Inflammatory macrophage treated with lipopolysaccharide for 1 hour (primary cell): ENCODE measurements around the gene NXPH4.
A peak's percentile ranks its signal among the peaks of the same experiment; 100 is the strongest.

Source experiments
- DNase-seq, 2 donors: peaks; one replicate each; pipeline ENCODE4 v3.0.0-alpha.2; 2020 to 2022

NXPH4 gene

GRCh38 chr12:57204454-57204853 is 12.1 kb upstream of the NXPH4 start:
- DNase-seq = no peak

- DNase-seq = no peak
These were observed 11.4 kb upstream of the NXPH4 start for GRCh38 chr12:57205186-57205585.

- DNase-seq = no peak
These were observed 10.7 kb upstream of the NXPH4 start for GRCh38 chr12:57205931-57206330.

DNA sequence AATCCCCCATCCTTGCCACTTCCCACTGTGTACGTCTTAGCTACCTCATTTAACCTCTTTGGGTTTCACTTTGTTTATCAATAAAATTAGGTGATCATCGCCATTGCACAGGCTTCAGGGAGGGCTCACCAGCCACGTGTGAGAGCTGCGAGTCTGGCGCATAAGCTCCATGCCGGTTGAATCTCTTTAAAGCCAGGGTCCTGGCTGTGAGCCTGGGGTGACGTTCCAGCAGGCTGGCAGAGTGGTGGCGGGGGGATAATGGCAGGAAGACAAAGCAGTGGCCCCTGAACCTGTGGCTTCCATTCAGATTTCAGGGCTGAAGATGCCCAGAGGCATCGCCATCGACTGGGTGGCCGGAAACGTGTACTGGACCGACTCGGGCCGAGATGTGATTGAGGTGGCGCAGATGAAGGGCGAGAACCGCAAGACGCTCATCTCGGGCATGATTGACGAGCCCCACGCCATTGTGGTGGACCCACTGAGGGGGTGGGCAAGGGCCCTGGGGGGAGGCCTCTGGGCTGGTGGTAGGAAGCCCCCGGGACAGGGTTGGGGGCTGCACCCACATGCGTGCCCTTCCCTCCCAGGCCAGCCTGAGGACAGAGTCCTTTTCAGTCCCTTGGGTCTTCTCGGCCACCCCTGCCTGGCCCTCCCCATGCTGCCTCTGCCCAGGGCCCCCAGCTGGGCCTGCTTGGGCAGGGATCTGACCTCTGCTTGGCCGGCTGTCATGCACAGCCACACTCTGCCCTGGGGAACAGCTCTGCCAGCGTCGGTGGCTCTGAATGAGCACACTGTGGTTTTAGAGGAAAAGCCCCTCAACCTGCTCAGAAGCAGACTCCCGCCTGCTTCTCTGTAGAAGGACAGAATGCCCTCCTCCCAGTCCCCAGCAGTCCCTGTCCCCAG is 8.6 kb upstream of the NXPH4 start:
- no peak for DNase-seq

- no peak for DNase-seq
These were observed 7.8 kb upstream of the NXPH4 start for GRCh38 chr12:57208631-57209282.

GRCh38 chr12:57209916-57210315 is 6.7 kb upstream of the NXPH4 start:
- DNase-seq = no peak

DNA sequence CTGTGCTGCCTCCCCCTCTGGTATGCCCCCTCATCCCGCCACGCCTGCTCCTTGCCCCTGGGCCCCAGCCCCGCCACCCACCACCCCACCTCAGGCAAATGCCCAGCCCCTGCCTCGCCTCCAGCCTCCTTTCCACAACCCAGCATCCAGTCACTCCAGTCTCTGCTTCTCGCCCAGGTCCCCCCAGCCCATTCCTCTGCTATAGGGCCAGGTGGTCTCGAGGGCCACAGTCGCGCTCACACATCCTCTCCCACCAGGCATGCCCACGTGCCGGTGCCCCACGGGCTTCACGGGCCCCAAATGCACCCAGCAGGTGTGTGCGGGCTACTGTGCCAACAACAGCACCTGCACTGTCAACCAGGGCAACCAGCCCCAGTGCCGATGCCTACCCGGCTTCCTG is 6.1 kb upstream of the NXPH4 start:
- DNase-seq = no peak

- no peak for DNase-seq
These were observed 5.5 kb upstream of the NXPH4 start for GRCh38 chr12:57210926-57211692.

DNA sequence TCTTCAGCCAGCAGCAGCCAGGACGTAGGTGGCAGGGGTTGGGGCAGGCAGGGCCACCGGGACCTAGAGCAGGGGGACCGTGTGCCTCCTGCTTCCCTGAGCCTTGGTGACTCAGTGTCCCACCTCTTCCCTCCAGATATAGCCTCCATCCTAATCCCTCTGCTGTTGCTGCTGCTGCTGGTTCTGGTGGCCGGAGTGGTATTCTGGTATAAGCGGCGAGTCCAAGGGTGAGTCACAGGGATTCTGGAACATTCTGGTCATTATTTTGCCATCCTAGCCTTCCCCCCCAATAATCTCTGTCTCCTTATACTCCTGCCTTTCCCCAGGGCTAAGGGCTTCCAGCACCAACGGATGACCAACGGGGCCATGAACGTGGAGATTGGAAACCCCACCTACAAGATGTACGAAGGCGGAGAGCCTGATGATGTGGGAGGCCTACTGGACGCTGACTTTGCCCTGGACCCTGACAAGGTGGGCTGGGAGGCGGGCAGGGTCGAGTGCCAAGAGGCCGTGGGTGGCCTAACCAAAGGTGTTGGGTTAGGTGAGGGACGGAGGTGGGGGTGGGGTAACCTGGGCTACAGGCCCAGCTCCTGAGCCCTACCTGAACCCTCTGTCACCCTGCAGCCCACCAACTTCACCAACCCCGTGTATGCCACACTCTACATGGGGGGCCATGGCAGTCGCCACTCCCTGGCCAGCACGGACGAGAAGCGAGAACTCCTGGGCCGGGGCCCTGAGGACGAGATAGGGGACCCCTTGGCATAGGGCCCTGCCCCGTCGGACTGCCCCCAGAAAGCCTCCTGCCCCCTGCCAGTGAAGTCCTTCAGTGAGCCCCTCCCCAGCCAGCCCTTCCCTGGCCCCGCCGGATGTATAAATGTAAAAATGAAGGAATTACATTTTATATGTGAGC is 4.5 kb upstream of the NXPH4 start:
- no peak for DNase-seq

GRCh38 chr12:57212701-57213057 is 3.9 kb upstream of the NXPH4 start:
- no peak for DNase-seq

DNA sequence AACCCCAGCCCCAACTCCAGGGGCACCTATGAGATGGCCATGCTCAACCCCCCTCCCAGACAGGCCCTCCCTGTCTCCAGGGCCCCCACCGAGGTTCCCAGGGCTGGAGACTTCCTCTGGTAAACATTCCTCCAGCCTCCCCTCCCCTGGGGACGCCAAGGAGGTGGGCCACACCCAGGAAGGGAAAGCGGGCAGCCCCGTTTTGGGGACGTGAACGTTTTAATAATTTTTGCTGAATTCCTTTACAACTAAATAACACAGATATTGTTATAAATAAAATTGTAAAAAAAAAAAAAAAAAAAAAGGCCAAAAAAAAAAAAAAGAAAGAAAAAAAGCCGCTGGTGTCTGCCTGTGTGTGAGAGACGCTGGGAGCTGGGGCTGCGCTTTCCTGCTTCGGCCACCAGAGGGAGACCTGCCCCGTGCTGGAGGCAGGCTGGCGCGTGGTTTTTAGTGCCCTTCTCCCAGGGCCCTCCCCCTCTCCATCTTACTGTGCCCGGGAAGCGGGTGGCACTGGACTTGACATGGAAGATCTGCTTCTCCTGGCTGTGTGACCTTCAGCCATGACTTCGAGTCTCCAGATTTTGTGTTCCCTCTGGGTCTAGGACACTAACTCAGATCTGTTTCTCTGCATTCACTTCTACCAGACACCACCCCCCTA is 3.4 kb upstream of the NXPH4 start:
- peak; percentile 58 to 94 for DNase-seq

- no peak for DNase-seq
These were observed 2.7 kb upstream of the NXPH4 start for GRCh38 chr12:57213763-57214397.

GRCh38 chr12:57214398-57214781 is 2.2 kb upstream of the NXPH4 start:
- DNase-seq = peak in 1 of 2 donors; percentile 58

DNA sequence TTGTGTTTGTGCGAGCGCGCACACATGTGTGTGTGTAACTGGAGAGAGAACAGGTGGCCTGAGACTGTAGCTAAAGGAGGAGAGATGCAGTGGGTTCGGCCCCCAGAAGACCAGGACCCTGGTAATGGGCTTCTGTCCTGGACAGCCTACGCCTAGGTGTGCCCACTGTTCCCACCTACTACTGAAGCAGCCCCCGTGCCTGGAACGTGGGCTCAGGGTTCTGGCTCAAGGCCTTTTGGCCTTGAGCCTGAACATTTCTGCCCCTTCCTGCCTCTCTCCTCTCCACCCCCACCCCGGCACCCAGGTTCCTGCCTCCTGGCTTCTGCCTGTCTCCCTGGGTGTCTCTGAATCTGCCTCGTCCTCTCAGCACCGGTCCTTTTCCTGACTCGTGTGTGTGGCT is 1.5 kb upstream of the NXPH4 start:
- DNase-seq = no peak

- DNase-seq = no peak
These were observed 953 bp upstream of the NXPH4 start for GRCh38 chr12:57215668-57216013.

DNA sequence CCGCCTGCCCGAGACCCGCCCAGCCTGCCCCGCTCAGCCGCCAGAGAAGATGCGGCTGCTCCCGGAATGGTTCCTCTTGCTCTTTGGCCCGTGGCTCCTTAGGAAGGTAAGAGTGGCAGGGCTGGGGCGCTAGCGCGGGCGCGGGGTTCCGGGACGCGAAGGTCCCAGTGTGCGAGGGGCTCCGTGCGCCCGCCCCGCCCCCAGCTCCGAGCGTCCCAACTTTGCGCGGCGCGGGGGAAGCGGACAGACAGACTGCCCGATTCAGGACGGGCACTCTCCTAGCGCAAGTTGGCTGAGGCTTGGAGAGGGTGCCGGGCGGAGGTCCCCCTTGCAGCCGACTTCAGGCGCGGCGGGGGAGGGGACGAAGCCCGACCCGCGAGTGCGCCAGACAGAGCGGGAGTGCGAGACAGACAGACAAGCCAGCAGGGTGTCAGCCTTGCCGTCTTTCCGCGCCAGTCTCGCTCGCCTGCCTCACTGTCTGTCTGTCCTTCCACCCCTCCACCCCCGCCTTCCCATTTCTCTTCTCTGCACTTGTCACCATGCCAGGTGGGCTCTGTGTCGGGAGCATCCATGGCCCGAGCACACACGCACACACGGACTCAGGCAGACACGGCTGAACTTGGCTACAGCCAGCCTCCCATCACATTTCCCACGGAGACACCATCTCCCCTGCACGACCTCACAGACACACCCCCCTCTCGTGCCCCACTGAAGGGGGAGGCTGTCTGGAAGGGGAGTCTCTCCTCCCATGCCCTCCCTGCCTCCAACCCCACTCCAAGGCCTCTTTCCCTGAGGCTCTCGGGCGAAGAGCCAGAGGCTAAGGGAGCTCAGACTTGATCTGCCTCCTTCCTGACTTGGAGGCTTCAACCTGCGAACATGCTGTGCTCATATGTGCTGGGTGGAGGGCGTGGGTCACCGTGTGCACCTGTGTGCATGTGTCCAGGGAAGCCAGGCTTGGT is 606 bp downstream of the NXPH4 start:
- DNase-seq = no peak

DNA sequence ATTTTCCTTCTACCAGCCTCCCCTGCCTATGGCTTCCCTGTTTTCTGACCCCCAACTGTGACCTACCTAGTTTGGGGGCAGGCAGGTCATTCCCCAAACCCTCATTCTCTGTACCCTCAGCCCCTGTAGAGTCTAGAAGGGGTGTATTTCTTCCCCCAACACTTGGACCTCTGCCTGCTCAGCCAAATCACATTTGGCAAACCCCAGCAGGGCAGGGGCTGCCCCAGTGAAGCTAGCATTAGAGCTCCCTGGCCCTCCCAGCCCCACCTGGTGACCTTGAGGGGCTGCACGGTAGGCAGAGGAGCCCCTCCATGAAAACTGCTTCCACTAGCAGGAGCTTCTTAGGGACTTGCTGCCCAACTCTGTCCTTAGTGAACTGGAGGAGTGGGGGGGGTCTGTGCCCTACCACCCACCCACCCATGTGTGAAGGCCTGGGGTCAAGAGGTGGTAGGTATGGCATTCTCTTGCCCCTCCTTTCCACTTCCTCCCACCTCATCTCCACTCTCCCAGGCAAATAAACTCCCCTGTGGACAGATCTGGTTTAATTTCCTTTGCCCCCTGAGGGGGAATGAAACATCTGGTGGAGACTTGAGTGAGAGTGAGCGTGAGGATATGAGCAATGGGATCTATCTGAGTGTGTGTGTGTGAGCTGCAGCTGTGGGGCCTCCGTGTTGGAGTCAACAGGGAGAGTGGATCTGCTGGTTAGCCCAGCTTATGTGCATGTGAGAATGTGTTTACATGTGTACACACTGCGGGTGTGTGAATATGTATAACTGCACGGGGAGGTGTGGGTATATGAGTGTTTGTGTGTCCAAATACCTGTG is 1.6 kb downstream of the NXPH4 start:
- no peak for DNase-seq

- DNase-seq = no peak
These were observed 2.8 kb downstream of the NXPH4 start for GRCh38 chr12:57219205-57219992.
